Activated T-cell treated with anti-CD3 and anti-CD28 coated beads for 48 hours (primary cell): ENCODE measurements around the gene LHX3.

Source experiments
- DNase-seq: peaks from one replicate; pipeline ENCODE4 v3.0.0-alpha.2; 2020; ENCODE audit warnings: low read depth

LHX3 gene

GRCh38 chr9:136192289-136193126 lies 12.4 kb downstream of the LHX3 start:
- no peak for DNase-seq

- DNase-seq = no peak
Observed at GRCh38 chr9:136191960-136192286, 13.0 kb downstream of the LHX3 start.

- no peak for DNase-seq
Observed at GRCh38 chr9:136191099-136191959, 13.6 kb downstream of the LHX3 start.

- no peak for DNase-seq
Observed at GRCh38 chr9:136190656-136191055, 14.3 kb downstream of the LHX3 start.

- DNase-seq = no peak
Observed at GRCh38 chr9:136190237-136190601, 14.7 kb downstream of the LHX3 start.

- no peak for DNase-seq
Observed at GRCh38 chr9:136189394-136190236, 15.3 kb downstream of the LHX3 start.

- no peak for DNase-seq
Observed at GRCh38 chr9:136187683-136188586, 17.0 kb downstream of the LHX3 start.

GRCh38 chr9:136187197-136187596 lies 17.7 kb downstream of the LHX3 start:
- DNase-seq = no peak

- no peak for DNase-seq
Observed at GRCh38 chr9:136186386-136186785, 18.5 kb downstream of the LHX3 start.

GRCh38 chr9:136185596-136186366 lies 19.1 kb downstream of the LHX3 start:
- DNase-seq = no peak

- no peak for DNase-seq
Observed at GRCh38 chr9:136185066-136185465, 19.9 kb downstream of the LHX3 start.

- no peak for DNase-seq
Observed at GRCh38 chr9:136182850-136183422, 22.0 kb downstream of the LHX3 start.

- DNase-seq = no peak
Observed at GRCh38 chr9:136182420-136182787, 22.5 kb downstream of the LHX3 start.

- no peak for DNase-seq
Observed at GRCh38 chr9:136181784-136182419, 23.0 kb downstream of the LHX3 start.

- DNase-seq = no peak
Observed at GRCh38 chr9:136180586-136180985, 24.3 kb downstream of the LHX3 start.

- no peak for DNase-seq
Observed at GRCh38 chr9:136179761-136180160, 25.2 kb downstream of the LHX3 start.

GRCh38 chr9:136179101-136179616 lies 25.8 kb downstream of the LHX3 start:
- no peak for DNase-seq

- no peak for DNase-seq
Observed at GRCh38 chr9:136178773-136179075, 26.2 kb downstream of the LHX3 start.

GRCh38 chr9:136178061-136178772 lies 26.7 kb downstream of the LHX3 start:
- no peak for DNase-seq
